NCI-H510A (cell line): Measurements from ENCODE around the gene TUB.

Experiments used
- DNase-seq: peaks from one replicate; lab custom pipeline; 2025; lab: John Stamatoyannopoulos, UW

The TUB gene

GRCh38 chr11:8108421-8108820, 27.4 kb downstream of the TUB start:
- no peak for DNase-seq

- no peak for DNase-seq
These were observed 28.7 kb downstream of the TUB start for GRCh38 chr11:8109675-8110074.

- no peak for DNase-seq
These were observed 29.4 kb downstream of the TUB start for GRCh38 chr11:8110396-8110795.

DNA sequence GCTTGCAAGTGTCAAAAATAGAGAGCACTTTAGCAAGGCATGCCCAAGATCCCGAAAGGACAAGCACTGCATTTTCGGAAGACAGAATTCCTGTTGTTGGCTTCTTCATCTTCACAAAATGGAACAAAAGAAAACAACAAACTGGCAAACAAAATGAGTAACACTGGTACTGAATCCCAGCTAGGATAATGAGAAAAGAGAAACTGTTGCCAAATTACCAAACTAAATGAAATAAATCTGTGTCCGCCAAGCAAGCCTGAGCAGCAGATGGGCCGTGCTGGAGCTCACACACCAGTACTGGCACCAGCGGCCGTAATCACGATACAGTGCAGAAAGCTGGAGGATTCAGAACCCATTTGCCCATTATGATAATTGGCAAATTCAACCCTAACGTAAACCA, 30.6 kb downstream of the TUB start:
- DNase-seq, result no peak

GRCh38 chr11:8122173-8122764, 41.3 kb downstream of the TUB start:
- no peak for DNase-seq

- no peak for DNase-seq
These were observed 45.8 kb downstream of the TUB start for GRCh38 chr11:8126649-8127289.

- DNase-seq, result no peak
These were observed 46.4 kb downstream of the TUB start for GRCh38 chr11:8127447-8127846.

GRCh38 chr11:8138526-8138925, 57.5 kb downstream of the TUB start:
- no peak for DNase-seq

DNA sequence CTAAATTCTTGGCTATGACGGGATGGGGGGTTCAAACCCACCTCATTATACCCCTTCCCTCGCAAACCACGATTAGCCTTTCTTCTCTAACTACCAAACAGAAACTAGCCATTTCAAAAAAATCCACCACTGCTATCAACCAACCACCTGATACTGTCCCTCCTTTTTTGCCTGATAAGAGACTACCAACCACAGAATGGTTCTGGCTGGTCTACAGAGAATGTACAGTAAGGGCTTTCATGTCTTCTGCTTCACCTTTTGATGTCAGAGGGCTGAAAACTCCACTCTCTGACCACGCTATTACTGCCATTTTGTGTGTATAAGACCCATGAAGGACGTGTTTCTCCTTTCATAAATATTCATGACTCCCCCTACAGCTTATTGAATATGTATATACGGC, 68.7 kb downstream of the TUB start:
- DNase-seq, result no peak
